NOMO-1 treated with DMSO at 0.1 percent for 48 hours (cell line): ENCODE data around the gene C12orf60.

ENCODE experiments used
- DNase-seq: peaks from one replicate; lab custom pipeline; 2025; ENCODE audit not compliant: unreplicated experiment; lab: John Stamatoyannopoulos, UW

C12orf60 gene

DNA sequence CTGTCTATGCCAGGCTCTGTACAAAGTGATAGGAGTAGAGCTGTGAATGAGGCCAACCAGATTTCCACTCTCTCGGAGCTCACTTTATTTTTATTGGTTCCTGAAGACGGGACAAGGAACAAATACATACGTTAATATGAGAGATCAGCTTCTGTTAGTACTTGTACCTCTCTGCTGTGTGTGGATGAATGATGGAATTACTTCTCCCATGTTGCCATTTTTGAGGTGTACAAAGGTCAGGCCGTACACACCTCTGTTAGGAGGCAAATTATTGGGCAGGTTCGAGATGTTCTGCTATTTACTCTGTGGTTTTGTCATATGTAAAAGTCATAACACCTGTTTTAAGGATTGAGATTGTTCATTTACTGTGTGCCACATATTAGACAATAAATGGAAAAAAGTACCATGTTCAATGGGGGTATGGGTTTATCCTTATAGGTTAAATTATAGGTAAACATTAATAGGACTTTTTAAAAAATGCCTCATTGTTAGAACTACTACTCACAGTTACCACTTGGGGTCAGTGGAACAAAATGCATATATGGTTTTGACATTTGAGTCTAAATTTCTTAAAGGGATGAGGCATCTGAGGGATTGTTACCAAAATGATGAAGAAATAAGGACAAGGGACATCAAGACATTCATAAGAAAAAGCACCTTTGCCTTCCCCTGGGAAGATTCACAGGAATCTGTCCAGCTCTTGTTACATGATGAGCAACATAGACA is 27.1 kb upstream of the C12orf60 start:
- no peak for DNase-seq

GRCh38 chr12:14777271-14777670 is 26.2 kb upstream of the C12orf60 start:
- DNase-seq: no peak

DNA sequence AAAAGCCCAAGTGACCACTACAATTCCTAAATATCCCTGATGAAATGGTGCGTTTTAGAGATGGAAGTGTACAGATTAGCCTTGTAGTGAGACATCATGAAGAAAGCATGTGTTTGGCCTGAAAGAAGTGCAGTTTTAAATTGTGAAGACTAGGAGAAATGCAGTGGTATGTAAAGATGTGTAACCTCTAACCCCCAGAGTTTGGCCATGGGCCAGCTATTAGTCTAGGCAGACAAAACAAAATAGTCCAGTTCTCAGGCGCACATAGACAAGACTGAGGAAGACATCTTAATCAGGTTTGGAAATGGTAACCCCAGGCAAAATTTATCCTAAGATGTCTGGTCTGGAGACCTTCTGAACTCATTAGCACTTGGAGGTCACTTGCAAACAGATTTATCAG is 23.6 kb upstream of the C12orf60 start:
- DNase-seq: no peak

DNA sequence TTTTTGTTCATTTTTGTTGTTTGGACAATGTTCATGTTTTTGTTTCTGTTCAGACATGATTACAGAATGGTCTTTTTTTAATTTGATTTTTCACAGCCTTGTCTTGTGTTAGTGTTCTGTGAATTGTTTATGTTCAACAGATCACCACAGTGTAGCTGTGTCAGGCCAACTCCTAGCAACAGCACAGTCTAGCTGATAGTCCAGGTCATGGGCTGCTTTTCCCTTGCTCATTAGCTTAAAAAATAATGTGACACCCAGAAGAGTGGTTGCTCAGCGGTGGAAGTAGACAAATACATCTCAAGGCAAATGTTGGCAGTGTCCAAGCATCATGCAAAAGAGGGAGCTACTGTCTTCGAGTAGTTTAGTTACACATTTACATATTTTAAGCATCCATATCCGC is 22.6 kb upstream of the C12orf60 start:
- DNase-seq: no peak

DNA sequence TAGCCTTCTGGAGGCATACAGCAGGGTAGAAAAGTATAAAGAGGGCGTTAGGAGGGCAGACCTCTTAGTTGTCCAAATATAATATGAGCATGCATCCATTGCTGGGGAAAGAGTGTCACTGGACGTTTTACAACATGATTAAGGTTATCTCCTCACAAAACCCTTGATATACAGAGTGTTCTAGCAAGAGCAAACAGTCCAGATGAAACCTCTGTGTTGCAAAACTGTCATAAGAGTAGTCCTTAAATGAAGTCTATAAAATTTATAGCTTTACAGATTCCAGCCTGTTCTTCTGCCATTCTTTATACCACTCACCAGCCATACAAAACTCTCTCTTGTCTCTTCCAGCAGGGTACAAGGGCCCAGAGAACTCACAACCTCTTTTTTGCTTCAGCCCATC is 21.9 kb upstream of the C12orf60 start:
- no peak for DNase-seq

DNA sequence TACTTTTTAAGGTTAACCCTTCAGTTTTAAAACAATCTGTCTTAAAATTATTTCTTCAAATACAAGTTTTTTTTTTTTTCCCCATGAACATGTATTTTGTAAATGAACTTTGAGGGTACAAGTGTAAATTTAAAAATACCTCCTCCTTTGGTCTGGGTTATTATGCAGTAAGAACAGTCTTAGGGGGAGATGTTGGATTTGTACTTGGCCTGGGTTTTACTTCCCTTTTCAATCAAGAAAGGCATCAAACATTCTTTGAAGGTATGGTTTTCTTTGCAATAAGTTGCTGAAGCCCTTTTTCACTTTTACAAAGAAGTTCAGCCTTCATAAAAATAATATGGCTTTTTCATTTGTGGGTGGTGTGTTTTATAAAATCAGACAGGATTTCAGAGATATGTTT is 20.7 kb upstream of the C12orf60 start:
- peak; percentile 11 for DNase-seq

DNA sequence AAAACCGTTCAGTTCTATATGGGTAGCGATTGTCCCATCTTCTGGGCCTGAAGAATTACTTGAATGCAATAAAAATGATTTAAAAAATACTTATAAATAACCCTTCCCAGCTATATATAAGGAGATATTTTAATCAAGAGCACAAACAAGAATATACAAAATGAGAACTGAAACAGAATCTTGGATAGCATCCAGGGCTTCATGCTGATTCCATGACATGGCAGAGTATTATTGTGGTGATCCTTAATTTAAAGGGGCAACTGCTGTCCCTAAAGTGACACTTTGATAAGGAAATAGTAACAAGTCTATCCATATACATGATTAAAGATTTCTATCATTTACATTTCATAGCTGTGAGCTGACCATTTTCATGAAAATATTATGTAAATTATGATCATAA is 19.0 kb upstream of the C12orf60 start:
- DNase-seq: no peak

- no peak for DNase-seq
Measured at GRCh38 chr12:14785568-14785967, 17.9 kb upstream of the C12orf60 start.

- DNase-seq: no peak
Measured at GRCh38 chr12:14795028-14795448, 8.4 kb upstream of the C12orf60 start.

DNA sequence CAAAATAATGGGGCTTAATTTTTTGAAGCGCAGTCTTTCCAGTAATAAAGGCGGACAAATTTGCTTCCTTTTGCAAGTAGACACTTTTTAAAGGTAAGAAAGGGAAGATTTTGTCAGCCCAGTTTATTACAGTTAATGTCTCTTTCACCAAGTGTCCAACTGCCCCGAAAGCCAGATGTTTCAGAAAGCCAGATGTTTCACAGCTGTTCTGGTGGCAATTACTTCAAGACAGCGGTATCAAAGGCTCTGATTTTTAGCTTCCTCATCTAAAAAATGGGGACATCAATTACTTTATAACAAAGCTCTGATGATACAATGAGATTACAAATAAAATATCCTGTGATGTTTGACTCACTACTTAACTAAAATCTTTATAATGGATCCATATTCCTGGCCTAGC is 1.2 kb upstream of the C12orf60 start:
- DNase-seq: no peak

DNA sequence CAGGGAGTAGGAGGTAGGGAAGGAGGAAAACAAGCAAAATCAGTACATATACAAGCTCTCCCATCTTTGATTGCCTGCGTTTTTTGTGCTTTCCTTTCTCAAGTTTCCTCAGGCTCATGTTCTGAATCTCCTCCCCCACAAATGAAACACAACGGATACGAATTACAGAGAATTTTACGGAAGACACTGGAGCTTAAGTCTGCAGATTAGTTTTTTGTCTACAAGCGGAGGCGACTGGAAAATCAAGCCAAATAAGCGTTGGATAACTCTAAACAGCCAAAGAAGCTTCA is 804 bp upstream of the C12orf60 start:
- peak; percentile 54 for DNase-seq

- DNase-seq: no peak
Measured at GRCh38 chr12:14803830-14804160, 325 bp downstream of the C12orf60 start.

DNA sequence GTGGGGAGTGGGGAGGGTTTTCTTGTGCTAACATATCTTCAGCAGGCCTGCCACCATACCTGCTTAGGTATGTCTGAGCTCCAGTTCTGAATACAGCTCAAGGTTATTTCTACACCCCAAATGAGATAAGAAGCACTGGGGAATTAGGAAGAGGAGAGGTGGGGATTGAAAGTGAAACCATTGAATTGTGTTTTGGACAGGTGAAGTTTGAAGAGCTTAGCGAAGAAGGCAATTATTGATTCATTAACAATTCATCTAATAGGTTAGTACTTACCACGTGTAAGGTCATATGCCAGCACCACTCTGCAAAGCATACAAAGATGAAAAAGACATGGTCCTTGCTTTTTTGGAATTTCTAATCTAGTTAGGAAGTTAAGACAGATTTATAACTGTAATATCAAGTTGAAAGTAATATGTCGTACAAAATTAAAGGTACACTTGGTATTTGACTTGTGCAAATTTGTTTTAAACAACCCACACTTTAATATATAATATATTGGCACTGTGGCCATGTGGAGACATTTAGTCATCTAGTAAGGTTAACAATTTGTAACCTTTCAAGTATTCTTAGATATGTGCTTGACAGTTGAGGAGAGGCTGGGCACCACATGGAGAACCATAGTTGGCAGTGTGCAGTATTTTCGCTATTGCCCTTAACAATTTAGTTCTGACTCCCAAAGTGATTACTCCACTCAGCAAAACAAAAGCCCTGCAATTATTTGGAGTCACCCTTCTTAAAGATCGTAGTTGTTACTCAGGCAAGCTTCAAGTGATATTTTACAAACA is 6.9 kb downstream of the C12orf60 start:
- DNase-seq: no peak

GRCh38 chr12:14810953-14811483 is 7.5 kb downstream of the C12orf60 start:
- DNase-seq: no peak

- no peak for DNase-seq
Measured at GRCh38 chr12:14811486-14811885, 8.0 kb downstream of the C12orf60 start.

GRCh38 chr12:14814014-14814413 is 10.5 kb downstream of the C12orf60 start, which contains the start of gene SMCO3:
Gene SMCO3 (minus strand): TSS chr12:14814182. CDS start chr12:14806680, 7,502 bp downstream.
- no peak for DNase-seq

GRCh38 chr12:14824012-14824634 is 20.7 kb downstream of the C12orf60 start:
- no peak for DNase-seq

- no peak for DNase-seq
Measured at GRCh38 chr12:14825256-14825655, 21.8 kb downstream of the C12orf60 start.

- no peak for DNase-seq
Measured at GRCh38 chr12:14826491-14826890, 23.0 kb downstream of the C12orf60 start.

DNA sequence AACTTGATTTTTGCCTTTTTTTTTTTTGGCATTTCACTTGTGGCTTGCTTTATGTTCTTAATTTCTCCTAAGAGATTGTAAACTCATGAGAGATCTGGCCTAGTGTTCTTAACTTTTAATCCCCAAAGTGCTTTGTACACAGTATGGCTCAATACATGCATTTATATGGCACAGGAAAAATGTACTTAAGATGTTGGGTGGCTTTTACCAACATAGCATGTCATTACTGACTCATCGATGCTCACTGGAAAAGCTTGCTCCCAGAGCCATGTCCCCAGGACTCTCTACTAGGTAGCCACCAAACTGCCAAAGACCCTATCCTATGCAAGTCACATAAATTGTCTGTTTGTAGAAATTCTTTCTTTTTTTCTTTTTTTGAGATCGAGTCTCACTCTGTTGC is 23.6 kb downstream of the C12orf60 start:
- DNase-seq: no peak

- DNase-seq: peak; percentile 3
Measured at GRCh38 chr12:14828892-14829291, 25.4 kb downstream of the C12orf60 start.

DNA sequence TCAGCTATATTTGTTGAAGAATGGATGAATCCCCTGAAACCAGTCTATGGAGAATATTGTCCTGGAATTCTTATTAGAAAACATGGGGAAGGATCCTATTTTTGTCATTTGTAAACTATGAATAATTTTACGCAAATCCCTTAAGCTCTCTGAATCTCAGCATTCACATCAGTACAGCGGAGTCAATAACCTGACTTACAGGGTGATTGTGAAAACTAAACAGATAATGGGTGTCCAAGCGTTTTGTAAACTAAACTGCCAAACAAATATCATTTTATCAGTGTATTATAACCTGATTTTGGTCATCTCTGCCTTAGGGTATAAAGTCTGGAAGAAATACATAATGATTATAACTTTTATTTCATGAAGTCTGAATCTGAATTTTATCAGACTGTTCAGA is 29.9 kb downstream of the C12orf60 start:
- DNase-seq: no peak
